Osteoblast (primary cell): ENCODE measurements around the gene PLAAT4. TPM values are rescaled to one million over a fixed set of nuclear protein-coding genes. Genes with fewer than 3 reads are reported as not detected.

Experiments used
- DNase-seq: peaks from one replicate; pipeline ENCODE4 v3.0.0; 2011; ENCODE audit warnings: low spot score, mixed read lengths; ENCODE audit not compliant: insufficient read length; ENCODE audit errors: missing footprints
- H2AFZ ChIP-seq: 2 replicates; pipeline ENCODE4 v1.6.0; 2011; ENCODE audit warnings: mild to moderate bottlenecking, low read length
- H3K27ac ChIP-seq: 2 replicates; pipeline ENCODE4 v1.5.1; 2011; ENCODE audit warnings: mild to moderate bottlenecking, low read depth, low read length, moderate library complexity
- H3K27me3 ChIP-seq: 2 replicates; pipeline ENCODE4 v1.6.0; 2012; ENCODE audit warnings: mild to moderate bottlenecking, control low read depth, inconsistent platforms, low read length, moderate library complexity; ENCODE audit not compliant: insufficient read depth
- H3K36me3 ChIP-seq: 2 replicates; pipeline ENCODE4 v1.5.1; 2011; ENCODE audit warnings: mild to moderate bottlenecking, low read length, control low read depth, moderate library complexity; ENCODE audit not compliant: insufficient read depth
- H3K4me1 ChIP-seq: 2 replicates; pipeline ENCODE4 v1.5.1; 2011; ENCODE audit warnings: mild to moderate bottlenecking, low read length, control low read depth, moderate library complexity; ENCODE audit not compliant: insufficient read depth
- H3K4me2 ChIP-seq: 2 replicates; pipeline ENCODE4 v1.6.0; 2011; ENCODE audit warnings: mild to moderate bottlenecking, low read length; ENCODE audit not compliant: insufficient read depth
- H3K4me3 ChIP-seq: fragments of 200-600 bp; sonication (generic); 3 replicates; pipeline ENCODE4 v1.5.1; 2012; ENCODE audit warnings: mild to moderate bottlenecking, low read length, inconsistent platforms; ENCODE audit not compliant: insufficient read depth
- H3K79me2 ChIP-seq: 2 replicates; pipeline ENCODE4 v1.6.0; 2012; ENCODE audit warnings: mild to moderate bottlenecking, low read length, control low read depth, inconsistent platforms; ENCODE audit not compliant: insufficient read depth
- H3K9me3 ChIP-seq: 2 replicates; pipeline ENCODE4 v1.5.1; 2011; ENCODE audit warnings: low read depth, low read length, control low read depth
- H4K20me1 ChIP-seq: 2 replicates; pipeline ENCODE4 v1.6.0; 2012; ENCODE audit warnings: mild to moderate bottlenecking, low read length, control low read depth; ENCODE audit not compliant: insufficient read depth
- total RNA-seq: library from RNA; depleted of rRNA; stranded (reverse); fragments of >200 nt; gene quantifications from 2 replicates; pipeline ENCODE4 v1.2.3, GENCODE V29; 2012
- TF ChIP-seq, protein P1 (sequence below): IDR thresholded peaks from 2 replicates; pipeline ENCODE4 v1.5.1; 2011; ENCODE audit warnings: mild to moderate bottlenecking, low read depth, low read length, moderate library complexity; ENCODE audit errors: extremely low read depth

The PLAAT4 gene
- total RNA-seq, 1 donor = 26.1 TPM

DNA sequence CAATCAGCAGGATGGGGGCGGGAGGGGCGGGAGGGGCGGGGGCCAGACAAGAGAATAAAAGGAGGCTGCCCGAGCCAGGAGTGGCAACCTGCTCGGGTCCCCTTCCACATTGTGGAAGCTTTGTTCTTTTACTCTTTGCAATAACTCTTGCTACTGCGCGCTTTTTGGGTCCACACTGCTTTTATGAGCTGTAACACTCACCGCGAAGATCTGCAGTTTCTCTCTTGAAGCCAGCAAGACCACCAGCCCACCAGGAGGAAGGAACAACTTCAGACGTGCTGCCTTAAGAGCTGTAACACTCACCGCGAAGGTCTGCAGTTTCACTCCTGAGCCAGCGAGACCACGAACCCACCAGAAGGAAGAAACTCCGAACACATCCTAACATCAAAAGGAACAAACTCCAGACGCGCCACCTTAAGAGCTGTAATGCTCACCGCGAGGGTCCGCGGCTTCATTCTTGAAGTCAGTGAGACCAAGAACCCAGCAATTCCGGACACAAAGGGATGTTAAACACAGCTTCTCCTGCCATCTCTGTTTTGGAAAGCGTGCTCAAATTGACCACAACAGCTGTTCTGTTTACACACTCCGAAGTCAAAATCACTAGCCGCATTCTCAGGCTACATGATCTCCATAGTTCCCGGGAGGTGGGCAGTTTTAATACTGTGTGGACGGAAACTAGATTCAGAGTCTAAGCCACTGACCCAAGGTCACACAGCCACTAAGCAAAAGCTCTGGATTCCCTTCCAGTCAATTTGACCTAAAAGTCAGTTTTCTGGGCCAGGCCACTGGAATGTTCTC is 14.7 kb downstream of the PLAAT4 start:
- Histone ChIP-seq H3K9me3 (no peaks in the 10 kb centered on the region), H3K4me3 (no peak overlapping the region), H3K4me1 (peaks cover 4% of the 10 kb centered on the region), H3K79me2 (no peaks in the 10 kb centered on the region), H3K4me2 (peak overlapping the region; percentile 34), H3K36me3 (no peaks in the 10 kb centered on the region), H3K27ac (no peak overlapping the region), H3K27me3 (no peaks in the 10 kb centered on the region), H4K20me1 (no peaks in the 10 kb centered on the region), H2AFZ (peak overlapping the region; percentile 65)
- DNase-seq = no peak
- TF ChIP-seq, protein P1, sequence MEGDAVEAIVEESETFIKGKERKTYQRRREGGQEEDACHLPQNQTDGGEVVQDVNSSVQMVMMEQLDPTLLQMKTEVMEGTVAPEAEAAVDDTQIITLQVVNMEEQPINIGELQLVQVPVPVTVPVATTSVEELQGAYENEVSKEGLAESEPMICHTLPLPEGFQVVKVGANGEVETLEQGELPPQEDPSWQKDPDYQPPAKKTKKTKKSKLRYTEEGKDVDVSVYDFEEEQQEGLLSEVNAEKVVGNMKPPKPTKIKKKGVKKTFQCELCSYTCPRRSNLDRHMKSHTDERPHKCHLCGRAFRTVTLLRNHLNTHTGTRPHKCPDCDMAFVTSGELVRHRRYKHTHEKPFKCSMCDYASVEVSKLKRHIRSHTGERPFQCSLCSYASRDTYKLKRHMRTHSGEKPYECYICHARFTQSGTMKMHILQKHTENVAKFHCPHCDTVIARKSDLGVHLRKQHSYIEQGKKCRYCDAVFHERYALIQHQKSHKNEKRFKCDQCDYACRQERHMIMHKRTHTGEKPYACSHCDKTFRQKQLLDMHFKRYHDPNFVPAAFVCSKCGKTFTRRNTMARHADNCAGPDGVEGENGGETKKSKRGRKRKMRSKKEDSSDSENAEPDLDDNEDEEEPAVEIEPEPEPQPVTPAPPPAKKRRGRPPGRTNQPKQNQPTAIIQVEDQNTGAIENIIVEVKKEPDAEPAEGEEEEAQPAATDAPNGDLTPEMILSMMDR = no peak

DNA sequence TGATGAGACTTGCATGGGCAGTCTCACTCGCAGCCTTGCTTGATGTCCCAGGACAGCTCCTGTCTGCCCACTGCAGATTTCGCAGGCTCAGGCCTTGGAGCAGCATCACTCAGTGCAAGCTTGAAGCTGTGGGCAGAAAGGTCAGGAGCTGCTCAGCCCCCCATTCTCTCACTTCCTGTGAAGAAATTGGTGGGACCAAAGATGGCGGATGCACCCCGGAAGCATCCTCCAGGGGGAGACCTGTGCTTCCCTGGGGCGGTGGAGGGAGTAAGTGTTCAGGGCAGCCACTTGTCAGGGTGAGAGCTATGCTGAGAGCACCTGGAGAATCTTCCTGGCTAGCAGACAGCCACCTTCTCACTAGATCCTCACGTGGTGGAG is 15.3 kb downstream of the PLAAT4 start:
- Histone ChIP-seq H4K20me1 (no peaks in the 10 kb centered on the region), H3K36me3 (no peaks in the 10 kb centered on the region), H3K27ac (no peak overlapping the region), H3K27me3 (no peaks in the 10 kb centered on the region), H3K4me2 (peak overlapping the region; percentile 34), H3K9me3 (no peaks in the 10 kb centered on the region), H3K79me2 (no peaks in the 10 kb centered on the region), H3K4me1 (peaks cover 4% of the 10 kb centered on the region), H3K4me3 (no peak overlapping the region), H2AFZ (peak overlapping the region; percentile 65)
- DNase-seq = no peak
- TF ChIP-seq, protein P1 = no peak

- H3K79me2 ChIP-seq = no peaks in the 10 kb centered on the region
- TF ChIP-seq, protein P1 = no peak
- no peaks in the 10 kb centered on the region for H3K9me3 ChIP-seq
- H3K4me1 ChIP-seq = peaks cover 4% of the 10 kb centered on the region
- no peaks in the 10 kb centered on the region for H4K20me1 ChIP-seq
- H3K27ac ChIP-seq = no peak overlapping the region
- no peak overlapping the region for H2AFZ ChIP-seq
- no peak overlapping the region for H3K4me3 ChIP-seq
- no peaks in the 10 kb centered on the region for H3K27me3 ChIP-seq
- no peak overlapping the region for H3K4me2 ChIP-seq
- H3K36me3 ChIP-seq = no peaks in the 10 kb centered on the region
- peak; percentile 75 for DNase-seq
Observed at GRCh38 chr11:63552921-63553320, 16.3 kb downstream of the PLAAT4 start.

DNA sequence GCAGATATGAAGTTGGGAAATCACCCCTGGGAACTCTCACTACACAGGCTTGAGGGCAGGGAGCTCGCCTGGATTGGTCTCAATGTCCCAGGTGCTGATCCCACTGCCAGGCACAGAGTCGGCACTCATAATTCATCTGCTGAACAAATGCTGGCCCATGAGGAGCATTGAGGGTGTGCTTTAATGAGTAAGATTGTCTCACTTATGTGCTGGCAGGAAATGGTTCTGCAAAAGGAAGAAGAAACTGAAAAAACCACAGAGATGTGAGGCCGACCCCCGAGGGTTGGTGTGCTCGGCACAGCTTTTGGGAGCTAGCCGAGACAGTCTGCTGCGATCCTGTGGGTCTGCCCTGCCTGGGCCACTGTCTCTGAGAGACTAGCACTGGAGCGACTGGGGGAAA is 17.2 kb downstream of the PLAAT4 start:
- TF ChIP-seq, protein P1 = no peak
- no peaks in the 10 kb centered on the region for H4K20me1 ChIP-seq
- no peaks in the 10 kb centered on the region for H3K27me3 ChIP-seq
- H3K27ac ChIP-seq = no peak overlapping the region
- no peaks in the 10 kb centered on the region for H3K36me3 ChIP-seq
- H3K9me3 ChIP-seq = no peaks in the 10 kb centered on the region
- no peaks in the 10 kb centered on the region for H3K79me2 ChIP-seq
- DNase-seq = peak; percentile 84
- H3K4me3 ChIP-seq = peak overlapping the region; percentile 22
- H3K4me1 ChIP-seq = peaks cover 4% of the 10 kb centered on the region
- H3K4me2 ChIP-seq = peak overlapping the region; percentile 52
- H2AFZ ChIP-seq = peak overlapping the region; percentile 88
